GM21737 (cell line): ENCODE results near the gene KASH5.
"Not testable (repeated sequence)": the region's sequence is repeated elsewhere in the genome, so short reads cannot be mapped to it uniquely, and the experiment has no call there.

Source experiments
- ATAC-seq: cut with Tn5 transposase; IDR thresholded peaks from one replicate; pipeline ENCODE4 v1.9.1; 2021; ENCODE audit warnings: mild to moderate bottlenecking, moderate library complexity; ENCODE audit not compliant: unreplicated experiment

KASH5 gene

DNA sequence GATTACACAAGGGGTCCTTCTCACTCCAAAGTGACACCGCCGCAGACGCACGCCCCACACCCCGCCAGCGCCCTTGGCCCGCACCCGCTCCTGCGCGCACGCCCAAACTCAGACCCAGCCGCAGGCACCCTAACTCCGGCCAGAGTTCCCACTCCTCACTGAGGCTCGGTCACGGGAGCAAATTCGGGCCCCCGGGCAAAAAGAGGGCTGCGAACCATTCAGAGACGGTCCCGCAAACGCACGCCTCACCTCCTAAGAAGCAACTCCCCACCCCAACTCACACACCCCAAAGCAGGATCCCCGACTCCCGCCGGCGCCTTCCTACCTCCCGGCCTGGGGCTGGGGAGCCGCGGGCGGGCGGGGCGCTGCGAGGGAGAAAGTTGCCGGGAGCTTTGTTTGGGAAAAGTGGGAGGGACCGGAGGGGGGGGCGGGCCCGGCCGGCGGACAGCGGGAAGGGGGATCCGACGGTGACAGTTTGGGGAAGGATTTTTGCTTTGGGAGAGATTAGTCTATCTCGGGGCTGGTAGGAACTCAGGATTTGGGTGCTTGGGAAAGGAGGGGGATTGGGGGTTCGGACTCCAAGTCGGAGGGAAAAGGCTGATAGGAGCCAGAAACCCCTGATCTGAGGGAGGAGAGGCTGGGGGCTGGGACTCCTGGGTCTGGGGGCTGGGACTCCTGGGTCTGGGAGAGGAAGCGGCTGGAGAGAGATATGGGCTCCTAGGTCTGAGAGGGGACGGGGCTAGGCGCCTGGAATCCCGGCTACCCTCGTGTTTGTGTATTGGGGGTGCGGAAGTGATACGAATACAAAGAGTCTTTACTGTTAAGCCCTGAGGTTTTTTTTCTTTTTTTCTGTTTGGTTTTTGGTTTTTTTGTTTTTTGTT, 25.8 kb upstream of the KASH5 start, which contains the start of gene TEAD2:
TEAD2 (minus strand) TSS at position 369 of the 881 bp plus-strand sequence. CDS start 2,341 bp downstream, outside the sequence.
- ATAC-seq = no peak

DNA sequence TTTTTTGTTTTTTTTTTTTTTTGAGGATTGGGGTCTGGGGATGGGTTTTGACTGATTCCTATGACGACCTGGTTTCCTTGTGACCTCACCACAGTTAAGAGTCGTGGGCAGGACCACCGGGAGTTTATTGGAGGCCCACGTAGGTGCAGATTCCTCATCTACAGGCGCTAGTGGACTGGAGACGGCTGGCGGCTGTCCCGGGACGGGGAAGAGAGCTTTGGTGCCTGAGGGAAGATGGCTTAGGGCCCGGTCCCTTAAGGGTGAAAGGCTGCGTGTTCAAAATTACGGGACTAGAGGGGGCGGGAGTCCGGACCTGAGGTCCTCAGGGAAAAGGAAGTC, 25.2 kb upstream of the KASH5 start:
- ATAC-seq = no peak

DNA sequence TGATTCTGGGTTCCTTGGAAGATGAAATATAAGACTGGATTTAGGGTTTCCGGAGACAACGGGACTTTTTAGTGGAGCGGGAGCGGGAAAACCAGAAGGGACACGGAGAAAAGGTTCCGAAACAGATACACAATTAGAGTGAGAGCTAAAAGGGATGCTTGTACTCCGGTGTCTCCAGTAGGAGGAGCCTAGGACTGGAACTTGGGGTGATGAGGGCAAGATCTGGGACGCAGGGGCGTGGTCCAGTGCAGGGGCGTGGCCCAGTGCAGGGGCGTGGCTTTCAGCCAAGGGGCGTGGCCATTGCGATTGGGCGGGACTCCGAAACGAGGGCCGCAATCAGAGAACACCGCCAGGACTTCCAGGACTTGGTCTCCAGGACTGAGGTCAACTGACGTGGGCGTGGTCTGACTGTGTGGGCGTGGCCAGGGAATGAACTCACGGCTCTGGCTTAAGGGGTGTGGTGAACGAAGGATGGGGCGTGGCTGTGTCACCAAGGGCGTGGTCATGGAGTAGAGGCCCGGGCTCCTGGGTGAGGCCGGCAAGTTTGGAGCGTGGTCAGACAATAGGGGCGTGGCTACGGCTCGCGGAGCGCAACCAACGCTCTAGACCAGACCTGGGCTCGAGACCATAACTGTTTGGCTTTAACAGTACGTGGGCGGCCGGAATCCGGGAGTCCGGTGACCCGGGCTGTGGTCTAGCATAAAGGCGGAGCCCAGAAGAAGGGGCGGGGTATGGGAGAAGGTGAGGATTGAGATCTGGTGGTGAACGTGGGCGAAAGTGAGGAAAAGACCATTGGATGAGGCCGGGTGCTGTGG, 24.6 kb upstream of the KASH5 start, which contains the start of gene DKKL1:
DKKL1 (plus strand) TSS at position 610 of the 815 bp plus-strand sequence; CDS start at position 732, 122 bp downstream.
- no peak for ATAC-seq

DNA sequence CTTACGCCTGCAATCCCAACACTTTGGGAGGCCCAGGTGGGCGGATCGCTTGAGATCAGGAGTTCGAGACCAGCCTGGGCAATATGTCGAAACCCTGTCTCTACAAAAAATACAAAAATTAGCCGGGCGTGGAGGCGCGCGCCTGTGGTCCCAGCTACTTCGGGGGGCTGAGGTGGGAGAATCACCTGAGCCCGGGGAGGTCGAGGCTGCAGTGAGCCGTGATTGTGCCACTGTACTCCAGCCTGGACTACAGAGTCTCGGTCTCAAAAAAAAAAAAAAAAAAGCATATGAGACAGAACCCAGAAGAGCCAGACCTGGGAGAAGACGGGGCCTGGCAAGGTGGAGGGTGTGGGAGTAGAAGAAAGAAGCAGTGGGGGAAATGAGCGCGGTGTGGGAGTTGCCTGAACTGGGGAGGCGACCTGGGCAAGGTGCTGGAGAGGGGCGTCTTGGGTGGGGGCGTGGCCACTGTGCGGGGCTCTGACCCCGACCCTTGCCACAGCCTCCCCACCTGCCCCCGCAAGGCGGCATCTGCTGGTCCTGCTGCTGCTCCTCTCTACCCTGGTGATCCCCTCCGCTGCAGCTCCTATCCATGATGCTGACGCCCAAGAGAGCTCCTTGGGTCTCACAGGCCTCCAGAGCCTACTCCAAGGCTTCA, 23.8 kb upstream of the KASH5 start:
- no peak for ATAC-seq

DNA sequence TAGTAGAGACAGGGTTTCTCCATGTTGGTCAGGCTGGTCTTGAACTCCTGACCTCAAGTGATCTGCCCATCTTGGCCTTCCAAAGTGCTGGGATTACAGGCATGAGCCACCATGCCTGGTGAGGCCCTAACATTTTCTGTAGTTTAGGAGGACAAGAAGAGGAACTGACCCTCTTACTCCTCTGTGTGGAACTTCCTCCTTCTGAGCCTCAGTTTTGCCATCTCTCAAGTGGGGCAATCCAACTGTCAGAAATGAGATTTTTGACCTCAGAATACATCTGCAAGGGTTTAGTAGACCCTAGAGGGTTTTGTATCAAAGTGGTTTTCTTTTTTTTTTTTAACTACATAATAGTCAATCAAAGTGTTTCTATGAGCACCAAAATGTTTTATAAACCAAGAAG, 21.9 kb upstream of the KASH5 start:
- ATAC-seq = no peak

DNA sequence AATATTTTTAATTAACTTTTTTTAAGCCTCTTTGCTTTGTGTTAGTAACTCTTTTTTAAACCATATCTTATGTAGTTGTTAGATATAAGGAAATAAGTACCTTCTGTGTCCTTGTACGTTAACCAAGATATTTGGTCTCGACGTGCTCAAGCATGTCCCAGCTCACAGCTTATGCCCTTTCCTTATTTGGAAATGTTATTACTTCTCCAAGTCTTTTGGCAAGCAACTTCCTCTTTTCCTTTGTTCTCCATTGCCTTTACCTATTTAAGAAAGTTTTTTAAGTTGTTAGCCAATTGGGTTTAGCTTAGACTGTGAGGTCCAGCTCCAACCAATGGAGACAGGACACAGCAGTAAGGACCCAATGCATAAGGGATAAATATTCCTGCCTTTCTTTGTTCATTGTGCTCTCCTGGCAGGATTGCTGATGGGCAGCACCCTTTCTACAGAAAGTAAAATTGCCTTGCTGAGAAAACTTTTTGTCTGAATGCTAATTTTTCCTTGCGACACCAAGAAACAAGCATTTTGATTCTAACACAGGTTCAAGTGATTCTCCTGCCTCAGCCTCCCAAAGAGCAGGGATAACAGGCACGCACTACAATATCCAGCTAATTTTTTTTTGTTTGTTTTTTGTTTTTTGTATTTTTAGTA, 19.2 kb upstream of the KASH5 start:
- no peak for ATAC-seq

DNA sequence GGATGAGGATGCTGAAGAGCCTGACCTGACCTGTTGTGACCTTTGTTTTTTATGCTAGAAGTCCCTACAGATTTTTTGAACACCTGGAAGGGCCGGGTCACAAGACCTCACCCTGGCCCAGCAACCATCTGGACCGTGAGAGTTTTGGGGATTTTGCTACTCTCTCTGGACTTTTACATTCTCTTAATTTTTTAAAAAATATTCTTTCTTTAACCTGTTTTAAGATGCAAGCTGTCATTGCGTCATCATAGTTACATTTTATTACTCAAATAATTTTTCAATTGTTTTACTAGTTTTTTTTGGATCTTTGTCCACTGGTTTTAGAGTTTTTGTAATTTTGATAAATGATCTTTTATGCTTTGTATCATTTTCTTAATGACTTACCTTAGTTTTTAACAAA, 16.9 kb upstream of the KASH5 start:
- no peak for ATAC-seq

DNA sequence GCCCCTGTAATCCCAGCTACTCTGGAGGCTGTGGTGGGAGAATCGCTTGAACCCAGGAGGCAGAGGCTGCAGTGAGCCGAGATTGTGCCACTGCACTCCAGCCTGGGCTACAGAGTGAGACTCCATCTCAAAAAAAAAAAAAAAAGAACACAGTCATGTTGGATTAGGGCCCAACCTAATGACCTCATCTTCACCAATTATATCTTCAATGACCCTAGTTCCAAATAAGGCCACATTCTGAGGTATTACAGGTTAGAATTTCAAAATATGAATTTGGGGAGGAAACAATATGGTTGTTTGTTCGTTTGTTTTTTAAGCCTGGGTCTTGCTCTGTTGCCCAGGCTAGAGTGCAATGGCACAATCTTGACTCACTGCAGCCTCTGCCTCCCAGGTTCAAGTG, 14.9 kb upstream of the KASH5 start:
- not testable (repeated sequence) for ATAC-seq

DNA sequence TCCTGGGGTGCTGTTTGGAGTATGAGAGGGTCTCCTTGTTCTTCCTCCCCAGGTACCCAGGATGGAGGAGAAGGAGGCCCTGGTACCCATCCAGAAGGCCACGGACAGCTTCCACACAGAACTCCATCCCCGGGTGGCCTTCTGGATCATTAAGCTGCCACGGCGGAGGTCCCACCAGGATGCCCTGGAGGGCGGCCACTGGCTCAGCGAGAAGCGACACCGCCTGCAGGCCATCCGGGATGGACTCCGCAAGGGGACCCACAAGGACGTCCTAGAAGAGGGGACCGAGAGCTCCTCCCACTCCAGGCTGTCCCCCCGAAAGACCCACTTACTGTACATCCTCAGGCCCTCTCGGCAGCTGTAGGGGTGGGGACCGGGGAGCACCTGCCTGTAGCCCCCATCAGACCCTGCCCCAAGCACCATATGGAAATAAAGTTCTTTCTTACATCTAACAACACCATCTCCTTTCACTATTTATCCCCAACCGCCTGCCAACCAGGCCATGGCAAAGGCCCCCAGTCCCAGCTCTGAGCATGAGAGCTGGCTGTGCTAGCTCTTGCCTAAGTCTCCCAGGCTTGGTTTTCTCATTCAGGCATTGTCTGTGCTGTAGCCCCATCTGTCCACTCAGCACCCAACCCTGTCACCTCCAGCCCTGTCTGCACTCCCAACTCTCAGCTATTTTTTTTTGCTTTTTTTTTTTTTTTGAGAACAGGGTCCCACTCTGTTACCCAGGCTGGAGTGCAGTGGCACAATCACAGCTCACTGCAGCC, 13.2 kb upstream of the KASH5 start:
- ATAC-seq = no peak

DNA sequence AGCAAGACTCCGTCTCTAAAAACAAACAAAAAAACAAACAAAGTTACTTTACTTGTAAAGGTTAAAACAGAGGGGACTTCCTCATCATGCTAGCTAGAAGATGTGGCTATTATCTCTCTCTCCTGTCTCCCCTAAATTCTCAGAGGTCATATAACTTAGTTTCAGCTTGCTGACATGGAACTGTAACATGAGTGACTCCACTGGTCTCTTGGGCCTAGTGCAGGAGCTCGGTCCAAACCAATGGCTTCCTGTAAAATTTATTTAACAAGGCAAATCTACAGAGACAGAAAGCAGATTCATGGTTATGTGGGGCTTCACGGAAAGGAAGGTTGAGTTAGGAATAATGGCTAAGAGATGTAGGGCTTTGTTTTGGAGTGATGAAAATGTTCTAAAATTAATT, 9.5 kb upstream of the KASH5 start:
- no peak for ATAC-seq

DNA sequence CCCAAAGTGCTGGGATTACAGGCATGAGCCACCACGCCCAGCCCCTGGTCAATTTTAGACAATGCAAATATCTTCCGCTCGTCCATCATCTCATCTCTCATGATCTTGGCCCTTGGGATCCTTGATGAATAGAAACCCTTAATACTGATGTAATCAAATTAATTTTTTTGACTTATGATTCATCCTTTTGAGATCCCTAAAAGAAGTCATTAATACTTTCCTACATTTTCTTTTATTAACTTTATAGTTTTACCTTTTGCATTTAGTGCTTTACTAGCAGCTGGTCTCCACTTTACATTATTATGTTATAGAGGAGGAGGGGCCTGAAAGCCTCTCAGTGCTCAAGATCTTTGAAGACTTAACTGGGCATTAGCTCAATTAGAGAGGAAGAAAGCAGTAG, 7.7 kb upstream of the KASH5 start:
- no peak for ATAC-seq

DNA sequence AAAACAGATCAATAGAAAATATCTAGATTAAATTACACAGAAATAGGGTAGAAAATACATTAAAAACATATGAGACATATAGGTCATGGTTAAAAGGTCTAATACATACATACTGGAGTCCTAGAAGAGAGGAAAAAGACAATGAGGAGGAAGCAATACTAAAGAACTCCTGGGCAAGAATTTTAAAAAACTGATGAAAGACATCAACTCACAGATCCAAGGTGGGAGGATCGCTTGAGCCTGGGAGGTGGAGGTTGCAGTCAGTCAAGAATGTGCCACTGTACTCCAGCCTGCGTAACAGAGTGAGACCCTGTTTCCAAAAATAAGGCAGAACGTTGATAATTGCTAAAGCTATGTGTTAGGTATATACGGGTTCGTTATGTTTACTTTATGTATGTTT, 5.4 kb upstream of the KASH5 start:
- no peak for ATAC-seq

DNA sequence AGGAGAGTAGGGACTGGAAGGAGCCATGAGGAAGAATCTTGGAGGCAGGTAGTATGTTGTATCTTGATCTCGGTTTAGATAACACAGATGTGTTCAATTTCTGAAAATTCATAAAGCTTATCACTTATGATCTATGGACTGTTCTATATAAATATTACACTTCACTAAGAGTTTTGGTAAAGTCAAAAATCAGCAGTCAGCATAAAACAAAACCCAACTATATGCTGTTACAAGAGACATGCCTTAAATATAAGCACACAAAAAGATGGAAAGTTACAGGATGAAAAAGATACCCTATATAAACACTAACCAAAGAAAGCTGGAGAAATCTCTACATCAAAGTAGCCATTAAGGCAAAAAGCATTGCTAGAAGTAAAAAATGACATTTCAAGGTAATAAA, 4.5 kb upstream of the KASH5 start:
- ATAC-seq = no peak

DNA sequence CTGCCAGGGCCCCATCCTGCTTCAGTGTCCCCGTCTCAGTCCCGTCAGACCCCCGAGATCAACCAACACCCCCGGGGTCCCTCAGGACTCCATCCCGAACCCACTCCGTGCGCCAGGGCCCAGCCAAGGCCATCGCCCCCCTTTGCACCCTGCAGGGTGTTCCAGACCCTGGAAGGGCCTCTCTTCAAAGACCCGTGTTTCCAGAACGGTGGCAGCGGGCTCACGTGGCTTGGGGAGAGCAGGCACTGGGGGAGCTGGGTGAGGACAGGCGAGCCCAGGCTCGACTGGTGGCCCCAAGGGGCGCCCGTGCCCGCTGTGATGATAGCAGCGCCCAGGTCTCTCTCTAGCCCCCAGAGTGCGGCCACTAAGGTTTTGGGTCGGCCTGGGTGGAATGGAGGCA, 1.4 kb downstream of the KASH5 start:
- no peak for ATAC-seq

DNA sequence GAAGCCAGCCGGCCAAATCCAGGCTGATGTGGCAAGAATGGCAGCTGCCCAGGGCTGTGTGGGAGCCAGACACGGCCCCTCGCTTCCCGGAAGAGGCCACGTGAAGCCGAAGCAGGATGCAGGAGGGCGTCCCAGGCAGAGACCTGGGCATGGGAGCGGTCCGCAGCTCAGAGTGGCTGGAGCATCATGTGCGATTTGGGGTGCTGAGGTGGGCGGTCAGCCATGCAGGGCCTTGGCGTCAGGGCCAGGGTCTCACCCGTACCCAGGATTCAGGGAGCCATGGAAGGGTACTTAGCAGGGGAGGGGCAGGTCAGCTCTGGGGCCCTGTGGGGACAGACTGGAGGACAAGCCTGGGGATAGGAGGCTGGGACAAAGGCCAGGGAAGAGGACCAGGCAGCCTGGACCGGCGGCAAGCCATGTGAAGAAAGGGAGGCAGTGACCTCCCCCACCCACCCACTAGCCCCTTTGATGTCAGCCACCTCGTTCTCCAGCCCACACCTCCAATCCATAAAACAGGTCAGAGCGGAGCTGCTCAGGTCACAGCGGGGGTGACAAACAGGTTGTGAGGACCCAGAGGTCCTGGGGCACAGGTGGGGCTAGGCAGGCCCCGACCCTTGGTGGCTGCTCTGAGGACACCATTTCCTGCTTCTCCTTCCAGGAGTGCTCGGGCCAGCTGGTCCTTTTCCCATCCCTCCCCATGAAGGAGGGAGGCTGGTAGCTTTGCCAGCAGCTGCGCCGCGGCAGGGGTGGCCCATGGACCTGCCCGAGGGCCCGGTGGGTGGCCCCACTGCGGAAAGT, 2.3 kb downstream of the KASH5 start:
- ATAC-seq = no peak

DNA sequence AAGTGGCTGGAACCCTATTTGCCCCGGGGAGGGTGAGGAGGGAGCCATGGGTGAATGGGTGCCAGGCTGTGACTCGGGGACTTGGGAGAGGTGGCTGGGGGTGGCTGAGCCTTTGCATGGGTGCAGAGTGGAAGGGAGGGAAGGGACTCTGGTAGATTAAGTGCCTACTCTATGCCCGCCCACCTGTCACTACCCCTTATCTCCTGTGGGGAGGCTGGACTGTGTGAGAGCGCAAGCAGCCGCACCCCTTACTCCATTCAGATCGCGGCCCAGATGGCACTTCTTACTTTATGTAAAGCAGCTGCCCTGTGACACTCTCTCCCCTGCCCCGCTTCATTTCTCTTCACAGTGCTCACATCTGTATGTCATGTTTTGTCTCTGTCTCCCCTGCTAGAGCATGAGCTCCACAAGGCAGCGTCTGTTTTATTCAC, 2.9 kb downstream of the KASH5 start:
- no peak for ATAC-seq

DNA sequence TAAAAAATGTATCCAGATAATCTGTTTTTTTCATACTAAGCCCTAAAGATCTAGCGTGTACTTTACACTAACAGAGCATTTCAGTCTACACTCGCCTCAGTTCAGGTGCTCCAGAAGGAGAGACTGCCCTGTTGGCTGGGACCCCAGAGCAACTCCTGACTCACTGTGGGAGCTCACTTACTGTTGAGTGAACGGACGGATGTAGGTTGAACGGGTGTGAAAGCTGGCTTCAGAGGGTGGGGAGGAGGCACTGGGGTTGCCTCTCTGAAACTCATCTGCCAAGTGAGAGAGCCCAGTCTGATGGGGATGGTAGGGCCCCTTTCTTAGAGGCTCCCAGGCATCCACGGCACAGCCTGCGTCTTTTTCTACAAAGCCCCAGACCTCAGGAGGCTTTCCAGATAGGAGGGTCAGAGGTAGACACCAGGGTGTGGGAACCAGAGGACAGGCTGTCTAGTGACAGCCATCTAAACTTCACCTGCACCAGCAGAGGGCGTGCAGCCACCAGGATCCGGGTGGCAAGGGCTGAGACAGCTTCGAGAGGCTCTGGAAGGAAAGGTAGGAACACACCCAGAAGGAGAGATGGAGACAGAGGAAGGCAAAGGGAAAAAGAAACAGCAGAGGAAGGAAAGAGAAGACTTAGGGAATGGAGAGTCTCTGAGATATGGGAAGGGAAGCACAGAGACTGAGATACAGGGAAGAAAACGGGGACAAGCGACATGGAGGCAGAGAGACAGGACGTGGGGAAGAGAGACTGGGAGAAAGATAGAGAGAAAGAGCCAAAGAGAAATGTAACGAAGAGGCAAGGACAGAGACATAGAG, 3.7 kb downstream of the KASH5 start:
- ATAC-seq = no peak

DNA sequence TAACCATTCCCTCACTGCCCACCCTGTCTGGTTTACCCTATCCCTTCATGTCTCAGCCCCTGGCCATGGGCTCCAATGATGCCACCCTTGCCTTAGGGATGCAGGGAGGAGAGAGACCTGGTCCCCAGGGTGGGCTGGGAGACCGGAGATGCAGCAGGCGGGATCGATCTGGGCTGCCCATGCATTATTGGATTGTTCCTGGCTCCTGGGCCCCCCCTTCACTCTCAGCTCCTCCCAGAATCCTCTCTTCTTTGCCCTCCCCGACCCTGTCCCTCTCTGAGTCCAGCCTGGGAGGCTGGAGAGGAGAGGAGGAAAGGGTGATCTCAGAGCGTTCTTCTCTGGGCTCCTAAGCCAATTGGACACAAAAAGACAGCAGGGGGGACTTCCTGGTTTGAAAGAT, 5.8 kb downstream of the KASH5 start:
- ATAC-seq = no peak
